ENCODE measurements around the gene CST9L.

Gene CST9L

DNA sequence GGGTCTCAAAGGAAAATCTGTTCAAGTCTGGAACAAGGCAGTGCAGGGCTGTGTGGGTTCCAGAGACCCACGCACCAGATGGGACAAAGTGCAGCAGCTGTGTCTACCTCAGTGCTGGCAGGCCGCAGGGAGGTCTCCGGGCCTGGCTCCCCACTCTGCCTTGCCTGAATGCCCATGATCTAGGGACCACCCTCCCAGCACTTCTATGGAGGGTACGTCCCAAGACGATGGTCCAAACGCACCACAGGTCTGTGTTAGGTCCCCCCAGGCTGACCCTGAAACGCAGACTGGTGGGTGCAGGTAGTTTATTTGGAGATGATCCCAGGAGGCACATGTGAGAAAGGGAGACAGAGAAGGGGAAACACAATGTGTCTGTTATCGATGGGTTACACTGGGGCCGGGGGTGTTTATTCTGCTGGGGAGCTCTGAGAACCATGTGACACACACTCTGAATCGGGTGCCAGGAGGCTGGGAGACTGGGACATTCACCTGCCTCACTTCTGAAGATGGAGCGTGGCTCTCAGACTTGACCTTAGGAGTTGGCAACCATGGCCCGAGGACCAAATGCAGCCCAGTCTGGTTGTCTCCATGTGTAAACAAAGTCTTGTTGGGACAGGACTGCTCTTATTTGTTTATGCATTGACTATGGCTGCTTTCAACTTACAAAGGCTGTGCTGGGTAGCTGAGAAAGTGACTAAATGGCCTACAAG lies 21.7 kb downstream of the CST9L start:
- no peak for DNase-seq (ENCODE audit: low spot score)

DNA sequence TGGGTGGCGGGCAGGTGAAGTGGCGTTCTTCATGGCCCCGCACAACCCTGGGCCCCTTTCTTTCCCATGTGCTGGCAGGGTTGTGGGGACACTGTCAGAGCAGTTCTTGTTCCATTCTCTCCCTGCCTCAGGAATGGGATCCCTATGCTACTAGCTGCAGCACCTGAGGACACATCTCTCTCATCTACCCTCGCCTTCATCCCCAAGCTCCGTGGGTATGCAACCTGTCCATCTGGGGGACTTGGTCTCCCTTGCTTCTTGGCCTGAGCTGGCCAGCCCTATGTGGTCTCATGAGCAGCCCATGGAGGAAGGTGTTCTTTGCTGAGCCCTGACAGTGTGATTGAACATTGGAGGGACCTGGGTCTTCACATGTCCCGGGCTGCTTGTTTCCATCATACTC lies 24.2 kb downstream of the CST9L start:
- no peak for DNase-seq (ENCODE audit: low spot score)

DNA sequence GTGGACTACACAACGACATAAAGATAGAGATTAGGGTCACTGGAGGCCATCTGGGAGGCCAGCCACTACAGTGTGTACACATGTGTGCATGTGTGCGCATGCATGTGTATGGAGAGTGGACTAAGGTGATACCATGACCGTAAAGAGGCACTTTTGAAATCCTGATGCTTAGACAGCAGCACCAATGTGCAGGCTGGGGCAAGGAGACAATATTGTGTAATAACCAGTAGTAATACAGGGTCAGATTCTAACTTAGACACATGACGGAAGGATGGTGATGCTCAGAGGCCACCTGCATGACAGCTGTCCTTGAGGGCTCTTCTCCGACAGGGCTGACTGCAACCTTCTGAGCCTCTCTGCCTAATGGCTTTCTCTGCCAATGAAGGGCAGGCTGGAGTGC lies 25.5 kb downstream of the CST9L start:
- DNase-seq (ENCODE audit: low spot score): no peak

DNA sequence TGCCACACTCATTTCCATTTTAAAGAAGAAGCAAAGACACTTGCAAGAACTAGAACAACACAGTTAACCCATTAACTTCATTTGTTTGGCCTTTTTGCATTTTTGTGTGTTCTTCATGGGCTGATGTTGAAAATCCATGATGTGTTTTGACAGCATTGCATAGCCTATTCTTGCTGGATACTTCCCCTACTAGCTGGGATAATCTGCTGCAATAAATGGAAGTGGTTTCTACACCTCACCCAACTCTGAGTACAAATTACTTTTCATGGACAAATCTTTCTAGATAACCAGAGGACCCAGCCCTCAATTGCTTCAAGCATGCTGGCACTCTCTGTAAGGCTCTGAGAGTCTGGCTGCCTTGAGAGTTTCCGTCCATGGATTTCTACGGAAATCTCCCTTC lies 26.5 kb downstream of the CST9L start:
- no peak for DNase-seq (ENCODE audit: low spot score)

DNA sequence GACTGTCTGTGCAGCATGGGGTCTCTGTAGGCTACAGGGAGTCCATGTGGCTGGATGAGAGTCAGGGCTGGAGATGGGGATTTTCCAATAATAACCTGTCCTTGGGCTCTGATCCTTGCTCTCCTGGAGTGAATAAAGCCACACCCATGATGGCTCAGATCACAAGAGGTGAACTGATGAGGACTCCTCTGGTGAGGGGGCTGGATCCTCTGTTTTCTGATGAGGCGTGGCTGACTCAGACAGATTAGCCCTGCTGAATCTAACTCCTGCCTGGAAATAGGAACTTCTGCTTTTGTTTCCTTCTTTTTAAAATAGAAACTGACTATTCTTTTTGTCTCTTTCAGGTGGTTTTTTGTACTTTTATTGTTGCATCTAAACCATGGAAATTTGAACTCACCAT lies 27.0 kb downstream of the CST9L start:
- DNase-seq (ENCODE audit: low spot score): no peak

DNA sequence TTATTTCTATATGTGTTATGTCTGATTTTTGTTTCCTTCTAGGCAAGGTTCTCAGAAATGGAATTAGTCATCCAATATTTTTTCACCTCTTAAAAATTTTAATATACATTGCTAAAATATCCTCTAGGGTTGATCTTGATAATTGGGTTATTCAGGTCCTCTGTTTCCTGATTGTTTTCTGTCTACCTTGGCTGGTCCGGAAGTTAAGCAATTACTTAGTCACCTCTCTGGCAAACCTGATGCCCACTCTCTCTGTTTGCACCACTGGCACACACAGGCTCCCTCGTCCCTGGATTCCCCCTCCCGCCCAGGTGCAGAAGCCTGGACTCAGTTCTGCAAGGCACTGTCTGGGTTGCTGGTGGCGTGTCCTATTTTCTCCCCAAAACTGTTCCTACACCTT lies 27.7 kb downstream of the CST9L start:
- no peak for DNase-seq (ENCODE audit: low spot score)

DNA sequence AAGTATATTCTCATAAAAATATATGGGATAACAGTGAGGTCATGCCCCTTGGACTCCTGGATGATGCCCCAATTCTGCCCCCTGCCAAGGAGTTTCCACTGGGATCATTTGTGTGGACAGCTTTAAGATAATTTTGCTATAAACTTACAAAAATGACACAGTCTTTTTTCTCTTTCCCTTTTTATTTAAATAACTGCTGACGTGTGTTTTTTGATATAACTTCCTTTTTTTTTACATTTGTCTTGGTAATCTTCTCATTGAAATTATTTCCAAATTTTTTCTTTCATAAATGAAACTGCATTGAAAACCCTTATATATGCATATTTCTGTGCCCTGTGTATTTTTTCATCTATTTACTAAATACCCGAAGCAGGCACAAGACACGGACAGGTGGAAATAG lies 31.3 kb downstream of the CST9L start:
- no peak for DNase-seq (ENCODE audit: low spot score)

DNA sequence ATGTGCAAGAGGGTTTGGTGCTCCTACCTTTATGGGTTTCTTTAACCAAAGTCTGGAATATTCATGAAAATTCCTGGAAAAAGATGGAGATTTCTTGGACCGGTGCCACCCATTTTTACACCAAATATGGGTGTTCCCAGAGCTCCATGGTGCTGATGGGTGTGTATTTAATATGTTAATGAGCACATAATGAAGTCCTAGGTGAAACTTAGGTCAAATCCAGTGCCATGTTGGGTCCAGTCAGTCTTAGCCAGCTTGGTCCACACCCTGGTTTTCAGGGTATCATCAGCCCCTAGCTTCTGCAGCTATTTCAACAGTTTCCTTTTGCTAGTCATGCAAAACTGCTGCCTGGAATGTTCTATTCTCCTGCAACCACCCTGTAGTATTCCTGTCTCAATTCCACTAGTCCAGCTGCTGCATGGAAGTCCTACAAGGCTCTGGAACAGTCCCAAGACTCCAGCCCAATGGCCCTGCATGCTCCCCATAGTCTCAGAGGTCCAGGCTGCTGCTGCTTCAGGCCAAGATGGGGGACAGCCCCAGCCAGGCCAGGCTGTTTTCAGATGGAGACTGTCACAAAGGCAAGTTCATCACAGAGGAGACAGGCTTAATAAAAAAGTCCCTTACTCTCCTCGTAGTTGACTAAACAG lies 31.8 kb downstream of the CST9L start:
- DNase-seq (ENCODE audit: low spot score): no peak

DNA sequence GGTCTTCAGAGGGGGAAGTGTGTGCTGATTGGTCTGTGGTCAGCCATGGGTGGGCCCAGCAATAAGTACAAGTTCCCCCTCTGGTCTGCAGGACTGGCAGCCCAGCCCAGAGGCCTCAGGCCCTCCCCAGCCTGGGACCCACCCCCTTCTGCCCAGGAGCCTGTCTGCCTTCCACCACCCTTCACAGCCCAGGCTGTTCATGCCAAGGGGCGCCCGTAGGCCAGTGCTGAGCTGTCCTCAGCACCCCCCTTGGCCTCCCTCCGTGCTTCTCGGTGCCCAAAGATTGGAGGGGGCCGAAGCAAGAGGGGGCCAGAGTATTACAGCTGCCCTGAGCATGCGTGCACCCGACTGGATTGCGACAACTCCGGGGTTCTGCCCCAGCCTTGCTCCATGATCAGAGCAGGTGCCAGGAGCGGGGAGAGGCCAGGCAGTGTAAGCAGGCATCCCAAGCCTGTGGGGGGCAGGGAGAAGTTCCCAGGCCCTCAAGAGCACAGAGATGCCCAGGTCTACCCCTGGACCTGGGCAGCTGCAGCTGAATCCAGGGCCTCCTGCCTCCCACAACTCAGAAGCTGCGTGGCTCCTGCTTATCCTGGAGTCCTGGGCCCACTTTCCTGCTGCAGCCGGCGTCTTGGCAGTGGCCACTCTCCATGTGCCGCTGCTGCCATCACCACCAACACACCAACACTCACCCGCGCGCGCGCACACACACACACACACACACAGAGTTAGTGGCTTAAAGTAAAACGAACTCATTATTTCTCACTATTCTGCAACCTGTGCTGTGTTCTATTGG lies 33.3 kb downstream of the CST9L start:
- no peak for DNase-seq (ENCODE audit: low spot score)

DNA sequence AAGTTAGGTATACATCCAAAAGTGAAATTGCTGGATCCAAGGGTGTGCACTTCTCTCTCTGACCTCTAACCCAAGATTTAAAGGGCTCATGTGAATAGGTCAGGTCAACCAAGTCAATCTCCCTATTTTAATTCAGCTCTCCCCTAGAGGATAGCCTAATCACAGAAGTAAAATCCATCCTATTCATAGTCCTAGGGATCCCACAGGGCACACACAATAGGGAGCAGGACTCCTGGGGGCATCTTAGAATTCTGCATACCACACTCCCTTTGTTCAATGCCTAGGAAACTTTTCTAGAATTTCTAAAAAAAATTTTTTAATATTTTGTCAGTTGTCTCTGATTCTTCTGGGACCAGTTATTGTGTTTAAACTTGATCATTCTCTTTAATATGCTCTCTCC lies 35.1 kb downstream of the CST9L start:
- no peak for DNase-seq (ENCODE audit: low spot score)

DNA sequence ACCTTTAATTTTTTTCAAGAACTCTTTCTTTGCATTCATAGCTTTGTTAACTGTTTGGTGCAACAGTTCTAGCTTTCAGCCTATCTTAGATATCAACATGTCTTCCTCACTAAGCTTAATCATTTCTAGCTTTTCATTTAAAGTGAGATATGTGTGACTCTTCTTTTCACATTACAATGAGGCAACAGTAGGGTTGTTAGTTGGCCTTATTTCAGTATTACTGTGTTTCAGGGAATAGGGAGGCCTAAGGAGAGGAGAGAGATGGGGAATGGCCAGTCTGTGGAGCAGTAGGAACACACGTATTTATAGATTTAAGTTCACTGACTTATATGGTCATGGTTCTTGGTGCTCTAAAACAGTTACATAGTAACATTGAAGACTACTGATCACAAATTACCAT lies 35.8 kb downstream of the CST9L start:
- DNase-seq (ENCODE audit: low spot score): no peak

DNA sequence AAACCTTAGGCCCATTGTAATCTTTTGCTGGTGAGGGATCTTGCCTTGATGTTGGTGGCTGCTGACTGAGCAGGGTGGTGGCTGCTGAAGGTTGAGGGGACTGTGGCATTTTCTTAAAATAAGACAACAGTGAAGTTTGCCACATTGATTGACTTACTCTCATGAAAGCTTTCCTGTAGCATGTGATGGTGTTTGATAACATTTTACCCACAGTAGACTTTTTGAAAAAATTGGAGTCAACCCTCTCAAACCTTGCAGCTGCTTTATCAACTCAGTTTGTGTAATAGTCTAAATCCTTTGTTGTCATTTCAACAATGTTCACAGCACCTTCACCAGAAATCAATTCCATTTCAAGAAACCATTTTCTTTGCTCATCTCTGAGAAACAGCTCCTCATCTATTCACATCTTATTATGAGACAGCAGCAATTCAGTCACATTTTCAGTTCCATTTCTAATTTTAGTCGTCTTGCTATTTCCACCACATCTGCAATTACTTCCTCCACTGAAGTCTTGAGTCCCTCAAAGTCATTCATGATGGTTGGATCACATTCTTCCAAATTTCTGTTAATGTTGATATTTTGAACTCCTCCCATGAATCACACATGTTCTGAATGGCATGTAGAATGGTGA lies 37.2 kb downstream of the CST9L start:
- no peak for DNase-seq (ENCODE audit: low spot score)

DNA sequence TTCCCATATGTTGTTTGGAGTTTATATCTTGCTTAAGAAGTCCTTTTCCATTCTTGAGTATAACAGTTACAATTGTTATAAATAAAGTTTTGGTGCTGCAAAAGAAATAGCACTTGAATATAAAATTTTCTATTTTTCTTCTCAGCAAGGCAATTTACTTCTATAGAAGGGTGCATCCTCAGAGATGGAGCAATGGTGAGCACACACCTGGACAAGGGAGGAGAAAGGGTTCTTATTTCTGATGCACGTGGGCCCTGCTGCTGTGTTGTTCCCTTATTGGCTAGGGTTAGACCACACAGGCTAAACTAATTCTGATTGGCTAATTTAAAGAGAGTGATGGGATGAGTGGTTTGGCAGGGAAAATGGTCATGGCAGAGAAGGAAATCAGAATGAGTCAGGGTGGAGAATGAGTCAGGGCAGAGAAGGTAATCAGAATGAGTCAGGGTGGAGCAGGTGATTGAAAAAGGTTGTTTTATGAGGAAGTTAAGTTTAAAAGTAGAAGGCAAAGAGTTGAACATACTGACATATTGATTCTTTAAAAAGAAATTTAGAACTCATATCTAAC lies 39.3 kb downstream of the CST9L start:
- no peak for DNase-seq (ENCODE audit: low spot score)

DNA sequence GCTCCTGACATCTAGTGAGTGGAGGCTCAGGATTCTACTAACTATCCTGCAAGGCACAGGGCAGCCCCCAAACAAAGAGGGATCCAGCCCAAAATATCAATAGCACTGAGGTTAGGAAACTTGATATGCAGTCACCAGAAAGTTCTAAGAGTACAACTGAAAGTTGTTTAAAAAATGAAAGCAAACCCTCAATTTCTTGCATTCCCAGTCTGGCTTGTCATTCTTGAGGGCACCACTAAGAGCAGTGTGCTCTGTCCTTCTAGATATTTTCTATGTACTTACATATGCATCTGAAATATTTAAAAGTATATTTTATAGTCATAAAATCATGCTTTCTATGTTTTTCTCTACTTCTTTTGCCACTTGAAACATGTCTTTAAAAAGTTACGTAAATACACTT lies 41.4 kb downstream of the CST9L start:
- DNase-seq (ENCODE audit: low spot score): no peak

DNA sequence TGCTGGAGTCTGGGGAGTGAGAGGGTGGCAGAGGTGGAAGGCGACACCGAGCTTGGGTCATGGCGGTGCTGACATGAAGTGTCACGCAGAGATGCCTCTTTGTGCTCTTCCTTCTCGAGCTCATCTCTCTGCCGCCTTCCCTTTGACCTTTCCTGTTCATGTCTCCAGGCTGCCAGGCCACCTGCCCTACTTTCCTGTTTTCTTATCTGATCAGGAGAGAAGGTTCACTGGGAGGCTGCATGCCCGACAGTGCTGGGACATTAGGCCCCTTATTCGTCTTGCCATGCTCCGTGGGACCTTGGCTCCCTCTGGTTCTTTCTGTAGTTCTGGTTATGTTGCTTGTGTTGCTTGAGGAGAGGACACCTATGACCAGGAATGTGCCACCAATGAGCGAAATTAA lies 44.1 kb downstream of the CST9L start:
- no peak for DNase-seq (ENCODE audit: low spot score)

DNA sequence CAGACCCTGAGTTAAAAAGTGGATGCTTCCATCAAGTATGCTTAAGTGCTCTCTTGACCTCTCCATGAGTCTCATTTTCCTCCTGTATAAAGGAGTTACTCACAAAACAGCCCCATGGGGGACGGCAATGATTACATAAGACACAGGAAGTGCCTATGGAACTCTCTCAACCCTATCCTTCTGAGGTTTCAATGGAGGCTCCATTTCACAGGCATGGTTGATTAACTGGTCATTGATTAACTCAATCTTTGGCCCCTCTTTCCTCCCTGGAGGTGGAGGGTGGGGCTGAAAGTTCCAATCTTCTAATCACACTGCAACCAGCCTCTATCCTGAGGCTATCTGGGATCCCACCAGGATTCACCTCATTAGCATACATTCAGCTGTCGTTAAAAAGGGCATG lies 48.1 kb downstream of the CST9L start:
- DNase-seq (ENCODE audit: low spot score): no peak

DNA sequence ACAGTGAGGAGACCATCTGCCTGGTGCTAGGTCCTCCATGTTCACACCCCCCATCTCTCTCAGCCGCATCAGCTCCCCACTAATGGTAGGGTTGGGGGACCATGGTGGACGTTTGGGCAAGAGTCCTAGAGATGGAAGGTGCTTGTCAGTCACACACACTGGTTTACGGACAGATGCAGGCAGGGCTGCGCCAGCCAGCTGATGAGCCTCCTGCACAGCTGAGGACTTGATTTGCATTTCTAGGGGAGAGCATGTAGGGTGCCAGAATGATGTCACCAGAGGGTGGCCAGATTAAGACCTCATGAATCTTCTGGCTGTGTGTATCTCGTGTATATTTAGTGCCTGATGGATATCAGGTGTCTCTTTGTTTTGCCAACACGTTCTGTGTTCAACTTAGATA lies 48.7 kb downstream of the CST9L start:
- DNase-seq (ENCODE audit: low spot score): no peak

DNA sequence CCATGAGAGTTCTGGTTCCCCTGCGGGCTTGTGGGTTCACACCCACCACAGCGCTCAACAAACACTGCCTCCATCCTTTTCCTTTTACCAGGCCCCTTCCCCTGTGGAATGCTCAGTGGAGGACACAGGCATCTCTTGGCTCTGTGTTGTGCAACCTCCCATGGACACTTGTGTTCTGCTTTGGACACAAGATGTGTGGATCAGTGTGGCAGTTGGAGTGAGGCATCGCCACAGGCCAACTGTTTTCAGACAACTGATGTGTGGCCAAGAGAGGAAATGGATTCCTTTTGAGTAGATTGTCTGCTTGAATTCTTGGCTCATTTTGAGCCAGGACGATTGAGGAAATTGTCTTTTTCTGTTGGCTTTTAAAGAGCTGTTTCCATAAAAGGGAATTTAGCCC lies 50.6 kb downstream of the CST9L start:
- DNase-seq (ENCODE audit: low spot score): no peak

DNA sequence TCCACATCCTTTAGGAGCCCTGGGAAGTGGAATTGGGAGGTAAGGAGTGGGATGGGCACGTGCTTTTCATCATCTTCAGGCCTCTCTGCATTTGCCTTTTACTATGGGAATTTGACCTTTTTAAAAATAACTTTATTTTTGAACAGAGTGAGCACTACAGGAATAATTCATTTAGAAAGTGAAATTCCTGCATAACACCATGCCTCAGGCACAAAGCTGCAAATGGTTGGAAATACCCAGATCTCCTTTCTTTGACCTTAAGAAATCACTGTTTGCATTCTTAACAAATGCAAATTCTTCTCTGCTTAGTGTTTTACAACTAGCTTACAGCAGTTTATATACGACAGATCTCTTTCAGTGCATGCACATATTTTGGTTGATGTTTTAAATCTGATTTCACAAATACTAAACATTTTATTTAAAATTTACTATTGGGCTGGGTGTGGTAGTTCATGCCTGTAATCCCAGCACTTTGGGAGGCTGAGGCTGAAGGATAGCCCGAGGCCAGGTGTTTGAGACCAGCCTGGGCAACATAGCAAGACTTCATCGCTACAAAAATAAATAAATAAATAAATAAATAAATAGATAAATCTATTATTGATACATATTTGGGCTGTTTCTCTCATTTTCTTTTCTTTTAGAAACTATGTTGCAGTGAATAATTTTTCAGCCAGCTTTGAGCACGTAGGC lies 52.9 kb downstream of the CST9L start:
- no peak for DNase-seq (ENCODE audit: low spot score)

DNA sequence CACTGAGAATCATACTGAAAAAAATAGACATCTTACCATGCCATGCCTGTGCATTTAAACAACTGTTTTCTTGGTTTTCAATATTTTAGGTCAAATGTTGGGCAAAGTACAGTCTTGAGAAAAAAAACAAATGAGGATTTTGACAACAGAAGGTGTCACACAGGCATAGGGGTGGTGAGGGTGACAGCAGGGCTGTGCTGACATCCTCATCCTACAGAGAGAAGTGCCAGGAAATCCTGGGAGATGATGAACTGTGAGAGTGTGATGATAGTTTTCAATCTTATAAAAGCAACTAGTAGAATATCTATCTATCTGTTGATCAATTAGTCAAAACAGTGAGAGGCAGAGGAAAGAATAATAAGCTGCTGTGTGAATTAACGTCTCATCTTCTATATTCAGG lies 53.4 kb downstream of the CST9L start:
- DNase-seq (ENCODE audit: low spot score): no peak
